Uterus (tissue), 2 donors: ENCODE measurements around the gene RNF19B.

Experiments used
- POLR2A ChIP-seq, 2 donors: fragments of 450-650 bp; IDR thresholded peaks; one replicate each; pipeline ENCODE4 v1.6.1; 2016; ENCODE audit warnings: antibody characterized with exemption in 2 of 2, mild to moderate bottlenecking in 1 of 2, moderate library complexity in 1 of 2
- TF ChIP-seq, protein P1 (sequence below), 4 experiments: fragments of 200-600 bp in 2 of 4; fragments of 450-650 bp in 2 of 4; sonication (generic) in 2 of 4; IDR thresholded peaks; one replicate each; pipeline ENCODE4 v1.5.1; 2016 to 2019; ENCODE audit warnings: antibody characterized with exemption in 4 of 4, mild to moderate bottlenecking in 2 of 4, moderate library complexity in 1 of 4

DNA sequence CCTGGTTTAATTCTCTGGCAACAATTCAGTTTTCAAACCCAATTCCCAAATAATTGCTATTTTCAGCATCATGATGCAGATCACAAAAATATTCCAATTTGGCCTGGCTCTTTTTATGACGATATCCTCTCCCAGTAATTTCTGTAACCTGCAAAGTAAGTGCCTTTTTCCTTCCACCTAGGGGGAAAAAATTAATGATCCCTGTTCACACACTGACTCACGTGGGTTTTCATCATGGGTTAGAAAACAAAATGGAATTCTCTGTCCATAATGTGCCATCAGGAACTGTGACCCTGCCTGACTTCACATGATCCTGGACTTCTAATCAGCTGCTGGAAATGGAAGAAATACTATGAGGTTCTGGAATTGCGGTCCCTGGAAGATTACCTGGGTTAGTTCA is 47.6 kb upstream of the RNF19B start:
- TF ChIP-seq, protein P1, sequence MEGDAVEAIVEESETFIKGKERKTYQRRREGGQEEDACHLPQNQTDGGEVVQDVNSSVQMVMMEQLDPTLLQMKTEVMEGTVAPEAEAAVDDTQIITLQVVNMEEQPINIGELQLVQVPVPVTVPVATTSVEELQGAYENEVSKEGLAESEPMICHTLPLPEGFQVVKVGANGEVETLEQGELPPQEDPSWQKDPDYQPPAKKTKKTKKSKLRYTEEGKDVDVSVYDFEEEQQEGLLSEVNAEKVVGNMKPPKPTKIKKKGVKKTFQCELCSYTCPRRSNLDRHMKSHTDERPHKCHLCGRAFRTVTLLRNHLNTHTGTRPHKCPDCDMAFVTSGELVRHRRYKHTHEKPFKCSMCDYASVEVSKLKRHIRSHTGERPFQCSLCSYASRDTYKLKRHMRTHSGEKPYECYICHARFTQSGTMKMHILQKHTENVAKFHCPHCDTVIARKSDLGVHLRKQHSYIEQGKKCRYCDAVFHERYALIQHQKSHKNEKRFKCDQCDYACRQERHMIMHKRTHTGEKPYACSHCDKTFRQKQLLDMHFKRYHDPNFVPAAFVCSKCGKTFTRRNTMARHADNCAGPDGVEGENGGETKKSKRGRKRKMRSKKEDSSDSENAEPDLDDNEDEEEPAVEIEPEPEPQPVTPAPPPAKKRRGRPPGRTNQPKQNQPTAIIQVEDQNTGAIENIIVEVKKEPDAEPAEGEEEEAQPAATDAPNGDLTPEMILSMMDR (IDR thresholded peaks at IDR 0.05) = no peak
- no peak for TF ChIP-seq POLR2A (IDR thresholded peaks at IDR 0.05)
